Suprapubic skin (tissue), 4 donors: ENCODE measurements around the gene DDB1.

Experiments
- CTCF ChIP-seq, 2 donors: fragments of 200-600 bp in 1 of 2; fragments of 450-650 bp in 1 of 2; sonication (generic) in 1 of 2; IDR thresholded peaks; one replicate each; pipeline ENCODE4 v1.5.1; 2016 to 2019; ENCODE audit warnings: antibody characterized with exemption in 2 of 2, mild to moderate bottlenecking in 1 of 2, moderate library complexity in 1 of 2
- EP300 ChIP-seq: sonication (generic); formaldehyde crosslinking; IDR thresholded peaks from one replicate; pipeline ENCODE4 v1.6.1; 2017; ENCODE audit warnings: antibody characterized with exemption
- POLR2A ChIP-seq, 2 donors: fragments of 450-650 bp; IDR thresholded peaks; one replicate each; pipeline ENCODE4 v1.6.1; 2017; ENCODE audit warnings: antibody characterized with exemption in 2 of 2, mild to moderate bottlenecking in 2 of 2, moderate library complexity in 2 of 2
- POLR2AphosphoS5 ChIP-seq, 3 donors: sonication (generic); formaldehyde crosslinking; IDR thresholded peaks; one replicate each; pipeline ENCODE4 v1.6.1; 2017; ENCODE audit warnings: antibody characterized with exemption in 3 of 3

- TF ChIP-seq CTCF (IDR thresholded peaks at IDR 0.05) (no peak), POLR2A (IDR thresholded peaks at IDR 0.05) (no peak), POLR2AphosphoS5 (IDR thresholded peaks at IDR 0.05) (no peak), EP300 (no peak)
Observed at GRCh38 chr11:61305417-61305816, 27.5 kb downstream of the DDB1 start.
